Measurements from ENCODE around the gene TMEM190.

TMEM190 gene

GRCh38 chr19:55372316-55373081 is 4.1 kb upstream of the TMEM190 start:
- DNase-seq, result no peak

- no peak for DNase-seq
Observed at GRCh38 chr19:55373306-55373992, 3.2 kb upstream of the TMEM190 start.

GRCh38 chr19:55373993-55374757 is 2.5 kb upstream of the TMEM190 start:
- no peak for DNase-seq

GRCh38 chr19:55377356-55378131 is 918 bp downstream of the TMEM190 start:
- no peak for DNase-seq

GRCh38 chr19:55379174-55379573 is 2.5 kb downstream of the TMEM190 start:
- DNase-seq, result no peak

- DNase-seq, result no peak
Observed at GRCh38 chr19:55382013-55382412, 5.4 kb downstream of the TMEM190 start.

GRCh38 chr19:55382522-55383054 is 6.0 kb downstream of the TMEM190 start:
- no peak for DNase-seq

- peak; percentile 25 to 27 for DNase-seq
Observed at GRCh38 chr19:55383279-55384130, 6.9 kb downstream of the TMEM190 start.

- DNase-seq, result peak in 1 of 2 experiments; percentile 25
Observed at GRCh38 chr19:55384131-55384919, 7.7 kb downstream of the TMEM190 start, which contains the start of gene TMEM238. Gene TMEM238, minus strand, starts transcription at chr19:55384292. Its CDS starts 33 bp downstream, at chr19:55384259.

- peak; percentile 93 for DNase-seq
Observed at GRCh38 chr19:55384920-55385723, 8.5 kb downstream of the TMEM190 start.

GRCh38 chr19:55385724-55386492 is 9.3 kb downstream of the TMEM190 start, which contains the start of gene RPL28:
Gene RPL28, plus strand, starts transcription at chr19:55385932. Its CDS starts 426 bp downstream, at chr19:55386358.
- DNase-seq, result peak; percentile 98

- no peak for DNase-seq
Observed at GRCh38 chr19:55386493-55386971, 9.9 kb downstream of the TMEM190 start.

GRCh38 chr19:55387736-55388497 is 11.3 kb downstream of the TMEM190 start:
- no peak for DNase-seq

- DNase-seq, result no peak
Observed at GRCh38 chr19:55389386-55390317, 13.0 kb downstream of the TMEM190 start.

- DNase-seq, result no peak
Observed at GRCh38 chr19:55390461-55390880, 13.8 kb downstream of the TMEM190 start.

GRCh38 chr19:55391191-55391670 is 14.6 kb downstream of the TMEM190 start:
- no peak for DNase-seq

Measured in activated CD4-positive, alpha-beta T cell treated with anti-CD3 and anti-CD28 coated beads, Interleukin-2, amount 50 U/mL, for 4 hours (primary cell).